Effector CD8-positive, alpha-beta T cell (primary cell): ENCODE data around the gene TMEM45A.
"Not testable (repeated sequence)": the region's sequence is repeated elsewhere in the genome, so short reads cannot be mapped to it uniquely, and the experiment has no call there.

Experiments
- DNase-seq: peaks from one replicate; lab custom pipeline; 2025; lab: John Stamatoyannopoulos, UW

TMEM45A gene

GRCh38 chr3:100483529-100483928, 8.9 kb upstream of the TMEM45A start:
- DNase-seq: no peak

GRCh38 chr3:100486808-100487207, 5.6 kb upstream of the TMEM45A start:
- no peak for DNase-seq

GRCh38 chr3:100489118-100489517, 3.3 kb upstream of the TMEM45A start:
- no peak for DNase-seq

DNA sequence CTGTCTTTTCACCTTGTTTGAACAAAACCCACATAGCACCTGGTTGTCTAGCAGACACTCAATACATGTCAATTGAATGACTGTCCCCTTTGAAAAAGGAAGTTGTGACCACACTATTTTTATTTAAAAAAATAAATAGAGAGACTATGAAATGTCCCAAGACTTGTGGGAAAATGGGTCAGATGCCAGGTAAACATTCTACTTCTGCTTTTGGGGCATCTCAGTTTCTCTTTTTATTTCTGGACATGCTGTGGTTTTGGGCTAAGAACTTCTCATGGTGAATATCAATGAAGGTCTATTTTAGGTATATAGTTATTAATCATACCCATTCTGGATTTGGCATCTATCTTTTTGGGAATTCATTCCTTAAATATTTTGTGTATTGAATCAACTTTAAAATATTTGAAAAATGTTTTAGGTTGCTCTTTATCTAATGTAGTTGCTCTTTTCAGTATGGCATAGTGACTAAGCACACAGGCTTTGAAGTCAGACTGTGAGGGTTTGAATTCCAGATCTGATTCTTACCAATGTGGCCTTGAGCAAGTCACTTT, 4.4 kb downstream of the TMEM45A start:
- DNase-seq: no peak

DNA sequence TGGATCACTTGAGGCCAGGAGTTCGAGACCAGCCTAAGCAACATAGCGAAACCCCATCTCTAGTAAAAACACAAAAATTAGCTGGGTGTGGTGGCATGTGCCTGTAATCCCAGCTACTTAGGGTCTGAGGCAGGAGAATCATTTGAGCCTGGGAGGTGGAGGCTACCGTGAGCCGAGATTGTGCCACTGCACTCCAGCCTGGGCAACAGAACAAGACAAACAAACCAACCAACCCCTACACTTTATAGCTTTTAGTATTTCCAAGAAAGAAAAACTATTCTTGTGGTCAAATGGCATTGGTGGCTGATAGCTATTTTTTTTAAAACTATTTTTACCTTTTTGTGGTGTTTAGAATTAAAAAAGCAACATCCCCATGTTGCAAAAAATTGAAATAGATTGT, 7.2 kb downstream of the TMEM45A start:
- DNase-seq: no peak

- DNase-seq: no peak
These were observed 8.0 kb downstream of the TMEM45A start for GRCh38 chr3:100500320-100500880.

GRCh38 chr3:100503448-100503847, 11.0 kb downstream of the TMEM45A start:
- no peak for DNase-seq

DNA sequence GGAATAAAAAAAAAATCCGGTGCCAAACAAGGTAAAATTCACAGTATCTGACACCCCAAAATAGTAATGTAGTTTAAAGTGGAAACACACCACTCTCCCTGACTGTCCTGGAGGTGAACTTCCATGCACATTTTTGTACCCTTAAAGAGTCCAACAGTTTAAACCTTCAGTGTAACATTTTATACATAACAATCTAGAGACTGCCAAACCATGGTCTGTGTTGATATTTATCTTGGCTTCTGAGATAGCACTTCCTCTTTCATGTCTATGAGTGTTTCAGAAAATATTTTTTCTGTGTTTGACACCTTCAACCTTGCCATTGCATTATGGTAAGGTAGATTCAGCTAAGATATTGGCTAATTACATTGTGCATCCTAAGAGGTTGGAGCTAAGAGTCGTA, 13.9 kb downstream of the TMEM45A start:
- DNase-seq: no peak

GRCh38 chr3:100509818-100510217, 17.4 kb downstream of the TMEM45A start:
- DNase-seq: not testable (repeated sequence)

DNA sequence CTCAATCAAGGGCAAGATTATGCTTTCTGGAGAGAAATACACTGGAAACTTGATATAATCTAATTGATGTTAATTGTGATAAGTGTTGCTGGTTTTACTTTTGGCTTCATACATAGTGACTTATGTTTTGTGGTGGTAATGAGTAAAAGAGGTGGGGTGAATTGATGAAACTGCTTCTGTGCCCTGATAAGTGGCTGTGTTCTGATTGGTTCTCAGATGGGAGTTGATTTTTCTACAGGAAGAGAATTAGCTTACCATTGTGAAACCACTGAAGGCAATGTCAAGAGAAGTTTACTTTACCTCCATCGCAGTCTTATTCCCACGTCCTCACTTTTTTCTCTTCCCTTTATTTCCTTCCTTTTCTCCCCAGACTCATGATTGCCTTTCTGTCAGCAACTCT, 23.8 kb downstream of the TMEM45A start:
- DNase-seq: no peak

DNA sequence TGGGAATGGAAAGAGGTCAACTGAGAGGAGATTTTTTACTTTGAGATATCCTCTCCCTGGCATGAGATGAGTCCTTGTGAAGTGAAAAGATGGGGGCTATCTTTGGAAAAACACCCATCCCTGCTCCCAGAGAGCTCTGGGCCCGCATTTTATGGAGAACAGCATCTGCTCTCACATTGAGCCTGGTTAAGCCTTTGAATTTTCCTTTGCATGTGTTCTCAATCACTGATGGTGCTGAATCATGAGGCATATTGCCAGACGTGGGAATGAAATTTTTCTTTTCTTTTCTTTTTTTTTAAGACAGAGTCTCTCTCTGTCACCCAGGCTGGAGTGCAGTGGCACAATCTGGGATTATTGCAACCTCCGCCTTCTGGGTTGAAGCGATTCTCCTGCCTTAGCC, 24.4 kb downstream of the TMEM45A start:
- no peak for DNase-seq

GRCh38 chr3:100517276-100517675, 24.9 kb downstream of the TMEM45A start:
- no peak for DNase-seq

GRCh38 chr3:100518244-100518643, 25.8 kb downstream of the TMEM45A start:
- no peak for DNase-seq

DNA sequence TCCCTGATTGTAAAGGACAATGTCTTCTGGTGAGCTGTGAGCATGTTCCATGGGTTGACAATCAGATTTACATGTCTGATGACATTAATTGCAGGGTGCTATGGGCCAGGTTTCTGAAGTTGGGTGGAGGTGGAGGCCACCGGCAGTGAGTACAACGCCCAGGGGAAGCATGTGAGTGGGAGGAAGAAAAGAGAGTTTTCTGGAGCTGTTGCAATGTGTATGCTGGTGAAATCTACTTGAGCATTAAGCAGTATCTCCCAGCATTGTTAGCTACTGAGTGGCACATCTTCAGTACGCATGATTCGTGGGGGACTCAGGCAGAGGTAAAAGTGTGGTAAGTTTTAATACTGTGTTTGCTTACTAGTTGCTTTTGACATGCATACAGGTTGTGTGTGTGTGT, 26.6 kb downstream of the TMEM45A start:
- DNase-seq: no peak

- no peak for DNase-seq
These were observed 29.0 kb downstream of the TMEM45A start for GRCh38 chr3:100521439-100521845.

- no peak for DNase-seq
These were observed 29.7 kb downstream of the TMEM45A start for GRCh38 chr3:100522125-100522524.

DNA sequence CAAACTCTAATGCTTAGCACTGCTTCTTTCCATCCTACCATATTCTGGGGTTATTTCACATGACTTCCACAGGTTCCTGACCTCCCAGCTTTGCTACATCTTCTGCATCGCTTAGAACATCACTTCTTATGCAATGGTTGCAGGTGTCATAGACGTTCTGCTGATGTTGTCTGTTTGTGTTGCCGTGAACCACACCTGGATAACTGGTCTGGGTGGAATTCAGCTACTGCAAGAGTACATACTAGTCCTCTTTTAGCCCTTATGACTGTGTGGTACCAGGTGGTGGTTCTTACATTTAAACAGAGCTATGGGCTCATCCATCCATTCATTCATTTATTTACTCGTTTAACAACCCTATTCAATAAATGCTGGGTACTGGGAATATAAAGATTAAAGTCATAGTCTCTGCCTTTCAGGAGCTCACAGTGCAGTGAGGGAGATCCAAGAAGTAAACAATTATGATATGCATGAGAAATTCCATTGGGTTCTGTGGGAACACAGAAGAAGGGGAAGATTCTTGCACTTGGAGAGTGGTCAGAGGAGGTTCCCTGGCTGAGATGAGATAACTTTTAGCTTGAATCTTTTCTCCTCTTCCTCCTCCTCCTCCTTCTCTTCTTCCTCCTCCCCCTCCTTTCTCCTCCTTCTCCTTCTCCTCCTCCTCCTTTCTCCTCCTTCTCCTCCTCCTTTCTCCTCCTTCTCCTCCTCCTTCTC, 30.8 kb downstream of the TMEM45A start:
- DNase-seq: no peak

GRCh38 chr3:100525753-100526612, 33.6 kb downstream of the TMEM45A start:
- no peak for DNase-seq

GRCh38 chr3:100526613-100527346, 34.4 kb downstream of the TMEM45A start:
- no peak for DNase-seq

GRCh38 chr3:100527347-100527735, 34.9 kb downstream of the TMEM45A start:
- no peak for DNase-seq

DNA sequence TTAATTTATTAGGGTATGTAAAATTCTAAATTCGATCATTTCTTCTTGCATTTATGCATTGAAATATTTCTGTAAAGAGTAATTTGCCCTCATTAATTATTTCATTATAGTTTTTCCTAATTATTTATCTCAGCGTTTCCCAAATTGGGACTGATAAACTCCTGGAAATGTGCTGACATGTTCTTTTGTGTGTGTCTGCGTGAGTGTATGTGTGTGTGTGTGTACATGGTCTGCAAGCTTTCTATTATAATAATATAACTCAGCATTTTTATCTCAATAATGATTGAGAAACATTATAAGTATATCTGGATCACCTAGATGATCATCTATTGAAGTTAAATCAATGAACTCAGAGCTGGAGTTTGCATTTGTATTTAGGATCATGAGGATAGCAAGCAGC, 38.7 kb downstream of the TMEM45A start:
- DNase-seq: no peak

GRCh38 chr3:100532411-100532810, 40.0 kb downstream of the TMEM45A start:
- no peak for DNase-seq
